ENCODE measurements around the gene IL34.
"Not testable (repeated sequence)": the region's sequence is repeated elsewhere in the genome, so short reads cannot be mapped to it uniquely, and the experiment has no call there.

IL34 gene

DNA sequence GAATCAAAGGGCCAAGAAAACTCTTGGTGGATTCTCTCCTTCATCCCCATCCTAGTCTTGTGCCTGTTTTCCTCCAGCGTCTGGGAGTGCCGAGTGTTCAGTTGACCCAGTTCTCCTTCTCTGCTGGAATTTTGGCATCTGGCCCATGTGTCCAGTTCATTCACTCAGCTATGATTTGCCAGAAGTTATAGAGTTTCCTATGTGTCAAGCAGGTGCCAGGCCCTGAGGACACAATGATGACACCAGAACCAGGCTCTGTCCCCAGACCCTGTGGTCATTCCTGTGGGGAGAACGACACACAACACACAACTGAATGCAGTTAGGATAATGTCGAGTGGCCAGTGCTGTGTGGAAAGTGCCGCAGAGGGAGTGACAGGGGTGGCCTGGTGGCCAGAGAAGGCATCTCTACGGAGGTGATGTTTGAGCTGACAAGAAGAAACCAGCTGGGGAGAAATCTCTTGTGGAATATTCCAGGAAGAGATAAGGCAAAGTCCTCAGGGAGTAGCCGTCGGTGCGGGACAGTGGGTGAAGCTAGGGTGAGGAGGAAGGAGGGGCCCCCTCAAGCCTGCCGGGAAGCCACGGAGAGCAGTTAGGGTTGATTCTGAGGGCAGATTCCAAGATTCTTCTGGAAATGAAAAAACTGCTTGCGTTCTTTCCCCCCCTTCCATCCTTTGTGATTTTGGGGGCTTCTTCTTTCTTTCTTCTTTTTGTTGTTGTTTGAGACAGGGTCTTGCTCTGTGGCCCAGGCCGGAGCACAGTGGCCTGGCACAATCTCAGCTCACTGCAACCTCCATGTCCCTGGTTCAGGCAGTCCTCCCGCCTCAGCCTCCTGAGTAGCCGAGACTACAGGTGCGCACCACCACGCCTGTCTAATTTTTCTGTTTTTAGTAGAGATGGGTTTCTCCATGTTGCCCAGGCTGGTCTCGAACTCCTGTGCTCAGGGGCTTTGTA is 35.8 kb upstream of the IL34 start:
- no peaks in the 10 kb centered on the region for H3K27me3 ChIP-seq (ENCODE audit: control insufficient read depth, insufficient read depth, low read length)
- no peaks in the 10 kb centered on the region for H3K9me3 ChIP-seq (ENCODE audit: control insufficient read depth, insufficient read depth, low read length)
- DNase-seq (ENCODE audit: low read depth, low spot score) = no peak
- peaks cover 3% of the 10 kb centered on the region; the same call in 1 of the 2 replicates for H3K4me1 ChIP-seq (ENCODE audit: control insufficient read depth, insufficient read depth, low read length)
- H3K36me3 ChIP-seq (ENCODE audit: control insufficient read depth, insufficient read depth, low read length) = peaks cover 2% of the 10 kb centered on the region; the same call in 1 of the 2 replicates
- H3K4me3 ChIP-seq (ENCODE audit: low read length) = no peak overlapping the region
- no CpG with 5 or more reads among the region's 18 CpGs for WGBS (ENCODE audit: insufficient coverage, insufficient read length)
- no peak overlapping the region for H3K27ac ChIP-seq (ENCODE audit: low read length)

- H3K27me3 ChIP-seq (ENCODE audit: control insufficient read depth, insufficient read depth, low read length) = no peaks in the 10 kb centered on the region
- no CpG with 5 or more reads among the region's 5 CpGs for WGBS (ENCODE audit: insufficient coverage, insufficient read length)
- no peaks in the 10 kb centered on the region for H3K9me3 ChIP-seq (ENCODE audit: control insufficient read depth, insufficient read depth, low read length)
- DNase-seq (ENCODE audit: low read depth, low spot score) = no peak
- H3K4me1 ChIP-seq (ENCODE audit: control insufficient read depth, insufficient read depth, low read length) = peaks cover 3% of the 10 kb centered on the region; the same call in 1 of the 2 replicates
- peaks cover 5% of the 10 kb centered on the region; the same call in 1 of the 2 replicates for H3K36me3 ChIP-seq (ENCODE audit: control insufficient read depth, insufficient read depth, low read length)
- H3K4me3 ChIP-seq (ENCODE audit: low read length) = no peak overlapping the region
- no peak overlapping the region for H3K27ac ChIP-seq (ENCODE audit: low read length)
These were observed 35.1 kb upstream of the IL34 start for GRCh38 chr16:70611224-70611598.

DNA sequence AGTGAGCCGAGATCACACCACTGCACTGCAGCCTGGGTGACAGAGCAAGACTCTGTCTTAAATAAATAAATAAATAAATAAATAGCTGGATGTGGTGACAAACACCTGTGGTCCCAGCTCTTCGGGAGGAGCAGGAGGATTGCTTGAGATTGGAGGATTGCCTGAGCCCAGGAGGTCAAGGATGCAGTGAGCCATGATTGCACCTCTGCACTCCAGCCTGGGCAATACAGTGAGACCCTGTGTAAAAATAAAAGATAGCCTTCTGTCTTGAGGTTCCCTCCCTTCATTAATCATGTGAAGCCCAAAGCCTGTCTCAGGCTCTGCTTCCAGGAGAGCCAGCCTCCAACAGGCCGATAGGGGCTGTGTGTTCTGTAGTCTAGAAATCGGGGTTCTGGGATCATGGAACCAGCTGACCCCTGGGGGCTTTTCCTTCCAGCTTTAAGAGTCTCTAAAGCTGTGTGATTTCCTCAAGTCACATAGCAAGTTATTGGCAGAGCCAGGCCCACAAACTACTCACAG is 34.5 kb upstream of the IL34 start:
- Histone ChIP-seq H3K4me3 (ENCODE audit: low read length) (no peak overlapping the region), H3K4me1 (ENCODE audit: control insufficient read depth, insufficient read depth, low read length) (peaks cover 3% of the 10 kb centered on the region; the same call in 1 of the 2 replicates), H3K9me3 (ENCODE audit: control insufficient read depth, insufficient read depth, low read length) (no peaks in the 10 kb centered on the region), H3K27ac (ENCODE audit: low read length) (no peak overlapping the region), H3K36me3 (ENCODE audit: control insufficient read depth, insufficient read depth, low read length) (peaks cover 5% of the 10 kb centered on the region; the same call in 1 of the 2 replicates), H3K27me3 (ENCODE audit: control insufficient read depth, insufficient read depth, low read length) (no peaks in the 10 kb centered on the region)
- no peak for DNase-seq (ENCODE audit: low read depth, low spot score)
- WGBS (ENCODE audit: insufficient coverage, insufficient read length) = no CpG with 5 or more reads among the region's 4 CpGs

DNA sequence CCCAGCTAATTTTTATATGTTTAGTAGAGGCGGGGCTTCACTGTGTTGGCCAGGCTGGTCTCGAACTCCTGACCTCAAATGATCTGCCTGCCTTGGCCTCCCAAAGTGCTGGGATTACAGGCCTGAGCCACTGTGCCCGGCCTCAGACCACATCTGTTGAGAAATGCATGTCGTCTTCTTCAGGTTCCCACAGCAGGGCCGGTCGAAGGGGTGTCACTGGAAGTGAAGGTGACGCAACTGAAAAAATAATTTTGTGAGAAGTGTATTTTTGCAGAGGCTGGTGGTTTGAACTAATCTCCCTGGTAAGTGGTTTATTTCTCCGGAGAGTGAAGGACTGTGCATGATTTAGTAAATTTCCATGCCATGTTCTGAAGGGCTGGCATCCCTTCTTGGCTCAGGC is 33.4 kb upstream of the IL34 start:
- Histone ChIP-seq H3K4me3 (ENCODE audit: low read length) (no peak overlapping the region), H3K27ac (ENCODE audit: low read length) (no peak overlapping the region), H3K27me3 (ENCODE audit: control insufficient read depth, insufficient read depth, low read length) (no peaks in the 10 kb centered on the region), H3K9me3 (ENCODE audit: control insufficient read depth, insufficient read depth, low read length) (no peaks in the 10 kb centered on the region), H3K4me1 (ENCODE audit: control insufficient read depth, insufficient read depth, low read length) (peaks cover 3% of the 10 kb centered on the region; the same call in 1 of the 2 replicates), H3K36me3 (ENCODE audit: control insufficient read depth, insufficient read depth, low read length) (peaks cover 5% of the 10 kb centered on the region; the same call in 1 of the 2 replicates)
- no CpG with 5 or more reads among the region's 8 CpGs for WGBS (ENCODE audit: insufficient coverage, insufficient read length)
- no peak for DNase-seq (ENCODE audit: low read depth, low spot score)

DNA sequence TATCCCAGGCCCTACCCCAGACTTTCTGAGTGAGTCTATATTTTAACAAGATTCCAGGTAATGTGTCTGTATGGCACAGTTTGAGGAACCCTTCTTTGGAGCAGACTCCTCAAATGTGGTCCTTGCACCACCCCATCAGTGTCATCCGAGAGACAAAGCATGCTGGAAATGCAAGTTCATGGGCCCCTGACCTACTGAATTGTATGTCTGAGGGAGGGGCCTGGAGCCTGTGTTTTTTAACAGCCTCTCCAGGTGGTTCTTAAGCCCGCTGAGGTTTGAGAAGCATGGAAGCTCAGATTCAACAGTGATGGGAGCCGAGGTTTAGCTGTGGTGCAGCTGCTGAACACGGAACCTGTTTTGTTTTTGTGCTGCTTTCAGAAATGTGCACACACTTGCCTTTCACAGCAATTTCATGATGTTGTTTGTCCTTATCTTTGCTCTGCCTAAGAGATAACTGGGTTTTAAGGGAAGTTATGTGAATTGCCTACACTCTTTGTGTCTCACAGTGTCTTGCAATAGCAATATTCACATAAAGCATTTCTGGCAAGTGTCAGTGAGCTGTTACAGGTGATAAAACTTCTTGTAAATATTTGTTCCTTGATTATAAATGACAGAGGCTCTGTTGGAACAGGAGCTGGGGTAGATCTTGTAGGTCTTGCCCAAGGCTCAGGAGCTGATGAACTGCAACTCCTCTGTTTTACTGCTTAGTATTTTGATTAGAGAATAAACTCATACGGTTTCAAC is 32.0 kb upstream of the IL34 start:
- no CpG with 5 or more reads among the region's 5 CpGs for WGBS (ENCODE audit: insufficient coverage, insufficient read length)
- Histone ChIP-seq H3K36me3 (ENCODE audit: control insufficient read depth, insufficient read depth, low read length) (peaks cover 5% of the 10 kb centered on the region; the same call in 1 of the 2 replicates), H3K27me3 (ENCODE audit: control insufficient read depth, insufficient read depth, low read length) (no peaks in the 10 kb centered on the region), H3K9me3 (ENCODE audit: control insufficient read depth, insufficient read depth, low read length) (no peaks in the 10 kb centered on the region), H3K27ac (ENCODE audit: low read length) (no peak overlapping the region), H3K4me1 (ENCODE audit: control insufficient read depth, insufficient read depth, low read length) (0 out of 2 replicates have a peak, but pooled peaks cover 1% of the 10 kb centered on the region), H3K4me3 (ENCODE audit: low read length) (no peak overlapping the region)
- no peak for DNase-seq (ENCODE audit: low read depth, low spot score)

GRCh38 chr16:70615945-70616344 is 30.4 kb upstream of the IL34 start:
- Histone ChIP-seq H3K9me3 (ENCODE audit: control insufficient read depth, insufficient read depth, low read length) (no peaks in the 10 kb centered on the region), H3K36me3 (ENCODE audit: control insufficient read depth, insufficient read depth, low read length) (peaks cover 5% of the 10 kb centered on the region; the same call in 1 of the 2 replicates), H3K4me1 (ENCODE audit: control insufficient read depth, insufficient read depth, low read length) (no peaks in the 10 kb centered on the region), H3K27ac (ENCODE audit: low read length) (no peak overlapping the region), H3K4me3 (ENCODE audit: low read length) (no peak overlapping the region), H3K27me3 (ENCODE audit: control insufficient read depth, insufficient read depth, low read length) (no peaks in the 10 kb centered on the region)
- DNase-seq (ENCODE audit: low read depth, low spot score) = no peak
- no CpG with 5 or more reads among the region's 5 CpGs for WGBS (ENCODE audit: insufficient coverage, insufficient read length)

DNA sequence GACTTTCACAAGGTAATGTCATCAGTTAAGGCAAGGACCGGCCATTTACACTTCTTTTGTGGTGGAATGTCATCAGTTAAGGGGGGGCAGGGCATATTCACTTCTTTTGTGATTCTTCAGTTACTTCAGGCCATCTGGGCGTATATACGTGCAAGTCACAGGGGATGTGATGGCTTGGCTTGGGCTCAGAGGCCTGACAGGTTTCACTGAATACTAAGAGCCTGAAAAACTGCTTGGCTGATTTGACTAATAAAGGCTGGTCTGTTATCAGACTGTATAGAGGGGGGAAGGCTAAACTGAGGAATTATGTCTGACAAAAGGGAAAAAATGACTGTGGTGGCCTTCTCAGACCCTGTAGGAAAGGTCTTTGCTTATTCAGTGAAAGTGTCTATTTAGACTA is 24.5 kb upstream of the IL34 start:
- H3K36me3 ChIP-seq (ENCODE audit: control insufficient read depth, insufficient read depth, low read length); H3K27me3 ChIP-seq (ENCODE audit: control insufficient read depth, insufficient read depth, low read length); DNase-seq (ENCODE audit: low read depth, low spot score); H3K4me3 ChIP-seq (ENCODE audit: low read length); H3K27ac ChIP-seq (ENCODE audit: low read length); H3K9me3 ChIP-seq (ENCODE audit: control insufficient read depth, insufficient read depth, low read length); H3K4me1 ChIP-seq (ENCODE audit: control insufficient read depth, insufficient read depth, low read length): not testable (repeated sequence)
- WGBS (ENCODE audit: insufficient coverage, insufficient read length) = no CpG with 5 or more reads among the region's 3 CpGs

DNA sequence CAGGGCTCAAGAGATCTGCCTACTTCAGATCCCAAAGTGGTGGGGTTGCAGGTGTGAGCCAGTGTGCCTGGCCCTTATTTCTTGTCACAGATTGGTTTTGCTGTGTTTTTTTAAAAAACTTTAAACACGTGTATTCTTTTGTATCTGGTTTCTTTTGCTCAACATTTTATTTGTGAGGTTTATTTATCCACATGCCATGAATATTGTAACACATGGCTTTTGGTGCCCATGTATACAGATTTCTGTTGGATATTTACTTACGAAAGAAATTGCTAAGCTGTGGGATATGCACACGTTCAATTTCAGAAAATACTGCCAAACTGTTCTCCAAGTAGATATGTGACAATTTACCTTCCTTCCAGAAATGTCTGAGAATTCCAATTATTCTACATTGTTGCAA is 18.7 kb upstream of the IL34 start:
- Histone ChIP-seq H3K4me3 (ENCODE audit: low read length) (no peak overlapping the region), H3K9me3 (ENCODE audit: control insufficient read depth, insufficient read depth, low read length) (no peaks in the 10 kb centered on the region), H3K4me1 (ENCODE audit: control insufficient read depth, insufficient read depth, low read length) (peaks cover 1% of the 10 kb centered on the region; the same call in 1 of the 2 replicates), H3K27me3 (ENCODE audit: control insufficient read depth, insufficient read depth, low read length) (no peaks in the 10 kb centered on the region), H3K36me3 (ENCODE audit: control insufficient read depth, insufficient read depth, low read length) (no peaks in the 10 kb centered on the region), H3K27ac (ENCODE audit: low read length) (no peak overlapping the region)
- DNase-seq (ENCODE audit: low read depth, low spot score) = no peak
- WGBS (ENCODE audit: insufficient coverage, insufficient read length) = no CpG with 5 or more reads among the region's 3 CpGs

DNA sequence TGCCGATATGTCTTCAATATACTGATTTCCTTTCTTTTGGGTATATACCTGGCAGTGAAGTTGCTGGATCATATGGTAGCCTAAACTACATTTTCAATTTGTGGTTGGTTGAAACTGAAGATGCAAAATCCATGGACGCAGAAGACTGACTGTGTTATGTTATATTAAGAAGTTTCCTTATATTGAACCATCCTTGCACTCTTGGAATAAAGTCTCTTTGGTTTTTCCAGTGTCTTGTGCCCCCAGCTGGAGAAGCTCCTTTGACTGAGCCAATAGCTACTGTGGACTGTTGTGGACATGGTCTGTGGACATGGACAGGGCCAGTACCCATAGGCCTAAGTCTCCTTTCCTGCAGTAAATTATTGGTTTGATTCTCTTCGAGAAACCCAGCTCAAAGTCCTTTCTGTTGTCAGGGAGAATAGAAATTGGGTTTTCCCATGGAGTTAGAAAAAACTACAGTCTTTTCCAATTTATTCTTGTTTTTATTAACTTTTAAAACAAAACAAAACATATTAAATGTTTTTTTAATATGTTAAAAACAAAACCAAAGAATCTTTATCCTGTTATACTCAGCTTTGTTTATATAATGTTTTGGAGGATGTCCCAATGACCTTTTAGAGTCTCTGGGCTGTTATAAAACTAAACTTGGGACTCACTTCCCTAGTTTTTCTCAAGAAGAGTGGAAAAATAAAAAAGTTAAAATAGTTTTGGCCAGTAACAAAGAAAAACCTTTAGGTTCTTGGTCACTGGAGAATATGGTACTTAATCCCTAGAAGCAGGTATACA is 15.2 kb upstream of the IL34 start:
- Histone ChIP-seq H3K9me3 (ENCODE audit: control insufficient read depth, insufficient read depth, low read length) (no peaks in the 10 kb centered on the region), H3K27me3 (ENCODE audit: control insufficient read depth, insufficient read depth, low read length) (no peaks in the 10 kb centered on the region), H3K27ac (ENCODE audit: low read length) (no peak overlapping the region), H3K36me3 (ENCODE audit: control insufficient read depth, insufficient read depth, low read length) (no peaks in the 10 kb centered on the region), H3K4me1 (ENCODE audit: control insufficient read depth, insufficient read depth, low read length) (no peaks in the 10 kb centered on the region), H3K4me3 (ENCODE audit: low read length) (no peak overlapping the region)
- DNase-seq (ENCODE audit: low read depth, low spot score) = no peak
- no CpG with 5 or more reads among the region's 3 CpGs for WGBS (ENCODE audit: insufficient coverage, insufficient read length)

- H3K9me3 ChIP-seq (ENCODE audit: control insufficient read depth, insufficient read depth, low read length) = no peaks in the 10 kb centered on the region
- no peak overlapping the region for H3K27ac ChIP-seq (ENCODE audit: low read length)
- H3K4me3 ChIP-seq (ENCODE audit: low read length) = no peak overlapping the region
- WGBS (ENCODE audit: insufficient coverage, insufficient read length) = no CpG with 5 or more reads among the region's 5 CpGs
- no peaks in the 10 kb centered on the region for H3K4me1 ChIP-seq (ENCODE audit: control insufficient read depth, insufficient read depth, low read length)
- H3K36me3 ChIP-seq (ENCODE audit: control insufficient read depth, insufficient read depth, low read length) = no peaks in the 10 kb centered on the region
- no peak for DNase-seq (ENCODE audit: low read depth, low spot score)
- no peaks in the 10 kb centered on the region for H3K27me3 ChIP-seq (ENCODE audit: control insufficient read depth, insufficient read depth, low read length)
These were observed 14.1 kb upstream of the IL34 start for GRCh38 chr16:70632273-70632672.

Data from iPS DF 6.9 (cell line).